Liver (tissue), 9 donors: ENCODE measurements around the gene SLC44A1. TPM values are rescaled to one million over a fixed set of nuclear protein-coding genes. Genes with fewer than 3 reads are reported as not detected.
A peak's percentile ranks its signal among the peaks of the same experiment; 100 is the strongest.

Source experiments
- DNase-seq: peaks from one replicate; pipeline ENCODE4 v3.0.0-alpha.2; 2017; ENCODE audit warnings: low spot score
- H3K27ac ChIP-seq, 2 donors: one replicate each; pipeline ENCODE4 v1.7.0; 2013; ENCODE audit warnings: inconsistent platforms in 2 of 2, low read length in 2 of 2, control low read depth in 1 of 2, low read depth in 1 of 2, mild to moderate bottlenecking in 1 of 2
- H3K27me3 ChIP-seq, 4 donors: one replicate each; pipeline versions ENCODE4 v1.6.1 to v1.7.0; 2013; ENCODE audit warnings: low read length in 3 of 4, inconsistent platforms in 1 of 4, mild to moderate bottlenecking in 1 of 4, moderate library complexity in 1 of 4; ENCODE audit not compliant: control insufficient read depth in 4 of 4, insufficient read depth in 4 of 4
- H3K36me3 ChIP-seq, 4 donors: one replicate each; pipeline versions ENCODE4 v1.6.1 to v1.7.0; 2013; ENCODE audit warnings: low read length in 3 of 4, mild to moderate bottlenecking in 3 of 4, low read depth in 1 of 4, moderate library complexity in 1 of 4; ENCODE audit not compliant: control insufficient read depth in 4 of 4, insufficient read depth in 3 of 4
- H3K4me1 ChIP-seq, 4 donors: one replicate each; pipeline versions ENCODE4 v1.6.1 to v1.7.0; 2013; ENCODE audit warnings: low read length in 3 of 4, mild to moderate bottlenecking in 3 of 4, moderate library complexity in 1 of 4; ENCODE audit not compliant: control insufficient read depth in 4 of 4, insufficient read depth in 4 of 4
- H3K4me3 ChIP-seq, 3 donors: one replicate each; pipeline versions ENCODE4 v1.6.1 to v1.7.0; 2013; ENCODE audit warnings: low read length in 3 of 3, control low read depth in 1 of 3, low read depth in 1 of 3, mild to moderate bottlenecking in 1 of 3
- H3K9ac ChIP-seq, 2 donors: one replicate each; pipeline ENCODE4 v1.7.0; 2013; ENCODE audit warnings: low read length in 2 of 2, mild to moderate bottlenecking in 2 of 2, moderate library complexity in 2 of 2, control low read depth in 1 of 2, low read depth in 1 of 2
- H3K9me3 ChIP-seq, 4 donors: one replicate each; pipeline versions ENCODE4 v1.6.1 to v1.7.0; 2013; ENCODE audit warnings: low read length in 3 of 4; ENCODE audit not compliant: control insufficient read depth in 4 of 4
- EGR1 ChIP-seq, 2 donors: IDR thresholded peaks; 2 replicates each; pipeline ENCODE4 v1.6.1; 2016 to 2018; ENCODE audit warnings: antibody characterized with exemption in 2 of 2, low read depth in 2 of 2
- FOXA1 ChIP-seq: IDR thresholded peaks from 2 replicates; pipeline ENCODE4 v1.6.1; 2016; ENCODE audit warnings: antibody characterized with exemption
- FOXA2 ChIP-seq: IDR thresholded peaks from 2 replicates; pipeline ENCODE4 v1.6.1; 2016; ENCODE audit warnings: antibody characterized with exemption
- GABPA ChIP-seq, 2 donors: IDR thresholded peaks in 1 of 2; conservative IDR thresholded peaks in 1 of 2; 2 replicates each; pipeline ENCODE4 v1.6.1; 2016; ENCODE audit warnings: antibody characterized with exemption in 2 of 2, mild to moderate bottlenecking in 1 of 2, moderate library complexity in 1 of 2
- HNF4A ChIP-seq, 2 donors: conservative IDR thresholded peaks; 2 replicates each; pipeline ENCODE4 v1.6.1; 2016; ENCODE audit warnings: antibody characterized with exemption in 2 of 2, mild to moderate bottlenecking in 2 of 2
- HNF4G ChIP-seq: IDR thresholded peaks from 2 replicates; pipeline ENCODE4 v1.6.1; 2016; ENCODE audit warnings: antibody characterized with exemption
- JUND ChIP-seq, 2 donors: IDR thresholded peaks; 2 replicates each; pipeline ENCODE4 v1.6.1; 2016; ENCODE audit warnings: antibody characterized with exemption in 2 of 2
- NR2F2 ChIP-seq: IDR thresholded peaks from 2 replicates; pipeline ENCODE4 v1.6.1; 2016; ENCODE audit warnings: antibody characterized with exemption
- RAD21 ChIP-seq, 2 donors: IDR thresholded peaks; 2 replicates each; pipeline ENCODE4 v1.6.1; 2016; ENCODE audit warnings: antibody characterized with exemption in 2 of 2, mild to moderate bottlenecking in 2 of 2
- RXRA ChIP-seq, 2 donors: IDR thresholded peaks; 2 replicates each; pipeline ENCODE4 v1.6.1; 2017 to 2018; ENCODE audit warnings: antibody characterized with exemption in 2 of 2, mild to moderate bottlenecking in 1 of 2
- SP1 ChIP-seq: IDR thresholded peaks from 2 replicates; pipeline ENCODE4 v1.6.1; 2018; ENCODE audit warnings: antibody characterized with exemption, mild to moderate bottlenecking
- TAF1 ChIP-seq: conservative IDR thresholded peaks from 2 replicates; pipeline ENCODE4 v1.6.1; 2016; ENCODE audit warnings: antibody characterized with exemption, mild to moderate bottlenecking
- YY1 ChIP-seq: IDR thresholded peaks from 2 replicates; pipeline ENCODE4 v1.6.1; 2016; ENCODE audit warnings: antibody characterized with exemption, mild to moderate bottlenecking
- WGBS: extraction: QIAGEN DNeasy Blood & Tissue Kit; methylation state at CpG from one replicate; pipeline ENCODE4 v1.1.7; 2013; 5-methylcytosine and 5-hydroxymethylcytosine counted together
- polyA plus RNA-seq, 2 donors: library from polyadenylated mRNA; stranded (reverse) in 1 of 2; unstranded in 1 of 2; fragments of 200-250 nt in 1 of 2; fragments of >200 nt in 1 of 2; fragmentation: Nextera tagmentation in 1 of 2; extraction: Ambion mirVana in 1 of 2; gene quantifications; one replicate each; pipeline versions ENCODE4 v1.2.1 to v1.2.3, GENCODE V29; 2013 to 2015
- total RNA-seq, 2 donors: library from RNA; depleted of rRNA; stranded (reverse); fragments of >200 nt; gene quantifications; one replicate each; pipeline ENCODE4 v1.2.3, GENCODE V29; 2014
- TF ChIP-seq, protein P1 (sequence below): IDR thresholded peaks from 2 replicates; pipeline ENCODE4 v1.6.1; 2016; ENCODE audit warnings: antibody characterized with exemption
- TF ChIP-seq, protein P2 (sequence below): IDR thresholded peaks from 2 replicates; pipeline ENCODE4 v1.6.1; 2016; ENCODE audit warnings: antibody characterized with exemption, mild to moderate bottlenecking
- TF ChIP-seq, protein P3 (sequence below): fragments of 150-350 bp; IDR thresholded peaks from 2 replicates; pipeline ENCODE4 v1.5.1; 2017; ENCODE audit warnings: improper control_type of control experiment, low read depth, low read length; ENCODE audit not compliant: missing input control
- TF ChIP-seq, protein P4 (sequence below): IDR thresholded peaks from 2 replicates; pipeline ENCODE4 v1.6.1; 2016; ENCODE audit warnings: antibody characterized with exemption
- TF ChIP-seq, protein P5 (sequence below): IDR thresholded peaks from 2 replicates; pipeline ENCODE4 v1.6.1; 2016; ENCODE audit warnings: antibody characterized with exemption
- donor health status: healthy.
- donor health status: healthy.
- donor health status: healthy.
- donor health status: healthy.
- donor health status: healthy.

The SLC44A1 gene
- total and polyA plus RNA-seq, 4 donors, result 18.1 to 73.1 (median 53.1) TPM

DNA sequence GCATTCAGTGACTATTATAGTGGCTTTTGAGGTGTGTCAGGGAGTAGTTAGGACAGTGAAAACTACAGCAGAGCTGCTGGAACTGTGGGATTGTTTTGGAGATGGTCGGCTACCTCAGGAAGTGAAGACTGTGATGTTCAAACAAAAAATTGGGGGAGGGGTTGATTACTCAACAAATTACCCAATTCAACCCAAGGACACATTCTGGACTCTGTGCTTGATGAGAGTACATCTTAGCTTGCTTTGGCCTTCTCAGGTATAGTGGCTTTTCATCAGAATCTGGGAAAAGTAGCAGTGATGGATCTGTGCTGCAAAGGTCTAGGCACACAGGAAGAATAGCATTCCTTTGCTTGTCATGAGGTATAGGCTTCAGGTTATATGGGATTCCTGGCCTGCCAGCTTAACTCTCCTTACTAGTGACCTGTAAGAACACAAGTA is 47.0 kb downstream of the SLC44A1 start:
- no peaks in the 10 kb centered on the region for H3K27me3 ChIP-seq
- no peak overlapping the region for H3K9ac ChIP-seq
- 18% methylated on average over 1 of the region's 1 CpG for WGBS
- peak overlapping the region; percentile 22 to 76 for H3K27ac ChIP-seq
- no peaks in the 10 kb centered on the region for H3K9me3 ChIP-seq
- no peaks in the 10 kb centered on the region for H3K36me3 ChIP-seq
- no peak overlapping the region for H3K4me3 ChIP-seq
- no peak for DNase-seq
- peaks cover 12 to 21% (median 15%) of the 10 kb centered on the region in 4 donors for H3K4me1 ChIP-seq
- TF ChIP-seq, protein P1, sequence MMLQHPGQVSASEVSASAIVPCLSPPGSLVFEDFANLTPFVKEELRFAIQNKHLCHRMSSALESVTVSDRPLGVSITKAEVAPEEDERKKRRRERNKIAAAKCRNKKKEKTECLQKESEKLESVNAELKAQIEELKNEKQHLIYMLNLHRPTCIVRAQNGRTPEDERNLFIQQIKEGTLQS, result no peak
- TF ChIP-seq TAF1, result no peak
- TF ChIP-seq, protein P2, sequence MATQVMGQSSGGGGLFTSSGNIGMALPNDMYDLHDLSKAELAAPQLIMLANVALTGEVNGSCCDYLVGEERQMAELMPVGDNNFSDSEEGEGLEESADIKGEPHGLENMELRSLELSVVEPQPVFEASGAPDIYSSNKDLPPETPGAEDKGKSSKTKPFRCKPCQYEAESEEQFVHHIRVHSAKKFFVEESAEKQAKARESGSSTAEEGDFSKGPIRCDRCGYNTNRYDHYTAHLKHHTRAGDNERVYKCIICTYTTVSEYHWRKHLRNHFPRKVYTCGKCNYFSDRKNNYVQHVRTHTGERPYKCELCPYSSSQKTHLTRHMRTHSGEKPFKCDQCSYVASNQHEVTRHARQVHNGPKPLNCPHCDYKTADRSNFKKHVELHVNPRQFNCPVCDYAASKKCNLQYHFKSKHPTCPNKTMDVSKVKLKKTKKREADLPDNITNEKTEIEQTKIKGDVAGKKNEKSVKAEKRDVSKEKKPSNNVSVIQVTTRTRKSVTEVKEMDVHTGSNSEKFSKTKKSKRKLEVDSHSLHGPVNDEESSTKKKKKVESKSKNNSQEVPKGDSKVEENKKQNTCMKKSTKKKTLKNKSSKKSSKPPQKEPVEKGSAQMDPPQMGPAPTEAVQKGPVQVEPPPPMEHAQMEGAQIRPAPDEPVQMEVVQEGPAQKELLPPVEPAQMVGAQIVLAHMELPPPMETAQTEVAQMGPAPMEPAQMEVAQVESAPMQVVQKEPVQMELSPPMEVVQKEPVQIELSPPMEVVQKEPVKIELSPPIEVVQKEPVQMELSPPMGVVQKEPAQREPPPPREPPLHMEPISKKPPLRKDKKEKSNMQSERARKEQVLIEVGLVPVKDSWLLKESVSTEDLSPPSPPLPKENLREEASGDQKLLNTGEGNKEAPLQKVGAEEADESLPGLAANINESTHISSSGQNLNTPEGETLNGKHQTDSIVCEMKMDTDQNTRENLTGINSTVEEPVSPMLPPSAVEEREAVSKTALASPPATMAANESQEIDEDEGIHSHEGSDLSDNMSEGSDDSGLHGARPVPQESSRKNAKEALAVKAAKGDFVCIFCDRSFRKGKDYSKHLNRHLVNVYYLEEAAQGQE, result peak; percentile 28
- TF ChIP-seq, protein P3, sequence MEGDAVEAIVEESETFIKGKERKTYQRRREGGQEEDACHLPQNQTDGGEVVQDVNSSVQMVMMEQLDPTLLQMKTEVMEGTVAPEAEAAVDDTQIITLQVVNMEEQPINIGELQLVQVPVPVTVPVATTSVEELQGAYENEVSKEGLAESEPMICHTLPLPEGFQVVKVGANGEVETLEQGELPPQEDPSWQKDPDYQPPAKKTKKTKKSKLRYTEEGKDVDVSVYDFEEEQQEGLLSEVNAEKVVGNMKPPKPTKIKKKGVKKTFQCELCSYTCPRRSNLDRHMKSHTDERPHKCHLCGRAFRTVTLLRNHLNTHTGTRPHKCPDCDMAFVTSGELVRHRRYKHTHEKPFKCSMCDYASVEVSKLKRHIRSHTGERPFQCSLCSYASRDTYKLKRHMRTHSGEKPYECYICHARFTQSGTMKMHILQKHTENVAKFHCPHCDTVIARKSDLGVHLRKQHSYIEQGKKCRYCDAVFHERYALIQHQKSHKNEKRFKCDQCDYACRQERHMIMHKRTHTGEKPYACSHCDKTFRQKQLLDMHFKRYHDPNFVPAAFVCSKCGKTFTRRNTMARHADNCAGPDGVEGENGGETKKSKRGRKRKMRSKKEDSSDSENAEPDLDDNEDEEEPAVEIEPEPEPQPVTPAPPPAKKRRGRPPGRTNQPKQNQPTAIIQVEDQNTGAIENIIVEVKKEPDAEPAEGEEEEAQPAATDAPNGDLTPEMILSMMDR, result no peak
- peak; percentile 89 to 94 for TF ChIP-seq HNF4A (conservative IDR thresholded peaks at IDR 0.05)
- TF ChIP-seq FOXA1, result peak; percentile 19
- TF ChIP-seq NR2F2, result no peak
- TF ChIP-seq, protein P4, sequence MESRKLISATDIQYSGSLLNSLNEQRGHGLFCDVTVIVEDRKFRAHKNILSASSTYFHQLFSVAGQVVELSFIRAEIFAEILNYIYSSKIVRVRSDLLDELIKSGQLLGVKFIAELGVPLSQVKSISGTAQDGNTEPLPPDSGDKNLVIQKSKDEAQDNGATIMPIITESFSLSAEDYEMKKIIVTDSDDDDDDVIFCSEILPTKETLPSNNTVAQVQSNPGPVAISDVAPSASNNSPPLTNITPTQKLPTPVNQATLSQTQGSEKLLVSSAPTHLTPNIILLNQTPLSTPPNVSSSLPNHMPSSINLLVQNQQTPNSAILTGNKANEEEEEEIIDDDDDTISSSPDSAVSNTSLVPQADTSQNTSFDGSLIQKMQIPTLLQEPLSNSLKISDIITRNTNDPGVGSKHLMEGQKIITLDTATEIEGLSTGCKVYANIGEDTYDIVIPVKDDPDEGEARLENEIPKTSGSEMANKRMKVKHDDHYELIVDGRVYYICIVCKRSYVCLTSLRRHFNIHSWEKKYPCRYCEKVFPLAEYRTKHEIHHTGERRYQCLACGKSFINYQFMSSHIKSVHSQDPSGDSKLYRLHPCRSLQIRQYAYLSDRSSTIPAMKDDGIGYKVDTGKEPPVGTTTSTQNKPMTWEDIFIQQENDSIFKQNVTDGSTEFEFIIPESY, result peak; percentile 40
- peak in 1 of 2 donors; percentile 43 for TF ChIP-seq RAD21 (IDR thresholded peaks at IDR 0.05)
- TF ChIP-seq RXRA (IDR thresholded peaks at IDR 0.05), result peak; percentile 63 to 87
- peak; percentile 45 for TF ChIP-seq FOXA2
- TF ChIP-seq, protein P5, sequence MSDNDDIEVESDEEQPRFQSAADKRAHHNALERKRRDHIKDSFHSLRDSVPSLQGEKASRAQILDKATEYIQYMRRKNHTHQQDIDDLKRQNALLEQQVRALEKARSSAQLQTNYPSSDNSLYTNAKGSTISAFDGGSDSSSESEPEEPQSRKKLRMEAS, result peak; percentile 59
- TF ChIP-seq YY1, result peak; percentile 78
- TF ChIP-seq HNF4G, result peak; percentile 63
- TF ChIP-seq JUND (IDR thresholded peaks at IDR 0.05), result peak; percentile 55 to 85
- no peak for TF ChIP-seq EGR1 (IDR thresholded peaks at IDR 0.05; ENCODE audit: low read depth in 2 of 2)
- no peak for TF ChIP-seq GABPA (IDR thresholded peaks at IDR 0.05 in 1 of 2, conservative IDR thresholded peaks at IDR 0.05 in 1 of 2)
- peak; percentile 36 for TF ChIP-seq SP1
